Omental fat pad (tissue), 4 donors: Measurements from ENCODE around the gene SLC66A1. TPM values are rescaled to one million over a fixed set of nuclear protein-coding genes. Genes with fewer than 3 reads are reported as not detected.
"Not testable (repeated sequence)": the region's sequence is repeated elsewhere in the genome, so short reads cannot be mapped to it uniquely, and the experiment has no call there.

Experiments used
- ATAC-seq: fragments of 150-250 bp; one replicate; pipeline ENCODE4 v1.9.1; 2016; ENCODE audit warnings: mild to moderate bottlenecking, moderate library complexity; ENCODE audit not compliant: low FRiP score
- DNase-seq: peaks from one replicate; pipeline ENCODE4 v3.0.0-alpha.2; 2019; ENCODE audit warnings: low spot score
- total RNA-seq, 4 donors: library from RNA; depleted of rRNA; stranded (reverse); fragments of >200 nt; gene quantifications; one replicate each; pipeline ENCODE4 v1.1.0, GENCODE V29; 2016
- TF ChIP-seq, protein P1 (sequence below), 3 donors: fragments of 450-650 bp; IDR thresholded peaks; one replicate each; pipeline ENCODE4 v1.5.1; 2016 to 2017; ENCODE audit warnings: antibody characterized with exemption in 3 of 3, mild to moderate bottlenecking in 3 of 3, moderate library complexity in 2 of 3

SLC66A1 gene
- total RNA-seq, result 10 to 100 TPM in 3 of 4 donors, 1 to 10 TPM in 1; 9.6 to 21.1 (median 13.6) TPM

DNA sequence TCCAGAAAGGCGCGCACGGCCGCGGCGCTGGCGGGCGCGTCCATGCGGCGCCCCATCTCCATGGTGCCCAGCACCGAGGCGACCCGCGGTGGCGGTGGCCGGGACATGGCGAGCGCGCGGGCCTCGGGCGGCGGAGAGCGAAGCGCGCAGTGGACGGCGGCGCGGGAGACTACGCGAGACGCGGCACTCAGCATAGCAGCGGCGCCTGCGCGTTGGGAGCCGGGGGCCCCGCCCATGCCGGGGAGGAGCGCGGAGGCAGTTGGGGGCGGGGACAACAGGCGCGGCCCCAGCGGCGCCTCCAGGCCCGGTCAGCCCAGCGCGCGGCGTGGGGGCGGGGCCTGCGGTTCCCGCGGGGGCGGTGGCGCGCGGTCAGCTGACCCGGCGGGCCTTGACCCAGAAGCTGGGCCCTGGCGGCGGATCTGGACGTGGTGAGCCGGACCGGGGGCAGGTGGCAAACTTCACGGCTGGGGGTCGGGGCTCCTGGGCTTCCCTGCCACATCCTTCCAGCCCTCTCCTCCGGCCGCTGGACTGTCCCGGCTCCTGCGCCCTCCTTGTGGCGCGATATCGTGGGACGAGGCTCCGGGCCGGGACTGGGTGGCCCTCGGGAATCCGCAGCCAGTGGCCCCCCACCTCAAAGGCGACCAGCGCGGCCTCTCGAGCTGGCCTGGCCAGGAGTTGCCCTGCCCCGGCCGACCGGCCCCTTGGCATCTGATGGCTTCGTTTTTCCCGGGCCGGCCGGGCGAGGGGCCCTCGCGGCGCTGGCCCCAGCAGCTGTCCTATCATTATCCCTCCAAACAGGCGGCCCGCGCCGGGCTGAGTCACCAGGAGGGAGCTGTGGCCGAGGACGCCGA, at the start of gene SLC66A1, which contains the start of gene AKR7A2:
TSS of gene SLC66A1 (plus strand) at position 396 of the 851 bp plus-strand sequence. CDS start 5,352 bp downstream, outside the sequence.
TSS of gene AKR7A2 (minus strand) at position 214 of the 851 bp plus-strand sequence. CDS start at position 194, 20 bp downstream.
- peak; percentile 97 for ATAC-seq
- DNase-seq, result peak; percentile 68

GRCh38 chr1:19262744-19263143, 49.4 kb upstream of the SLC66A1 start:
- DNase-seq, result no peak
- ATAC-seq, result no peak
- TF ChIP-seq, protein P1, sequence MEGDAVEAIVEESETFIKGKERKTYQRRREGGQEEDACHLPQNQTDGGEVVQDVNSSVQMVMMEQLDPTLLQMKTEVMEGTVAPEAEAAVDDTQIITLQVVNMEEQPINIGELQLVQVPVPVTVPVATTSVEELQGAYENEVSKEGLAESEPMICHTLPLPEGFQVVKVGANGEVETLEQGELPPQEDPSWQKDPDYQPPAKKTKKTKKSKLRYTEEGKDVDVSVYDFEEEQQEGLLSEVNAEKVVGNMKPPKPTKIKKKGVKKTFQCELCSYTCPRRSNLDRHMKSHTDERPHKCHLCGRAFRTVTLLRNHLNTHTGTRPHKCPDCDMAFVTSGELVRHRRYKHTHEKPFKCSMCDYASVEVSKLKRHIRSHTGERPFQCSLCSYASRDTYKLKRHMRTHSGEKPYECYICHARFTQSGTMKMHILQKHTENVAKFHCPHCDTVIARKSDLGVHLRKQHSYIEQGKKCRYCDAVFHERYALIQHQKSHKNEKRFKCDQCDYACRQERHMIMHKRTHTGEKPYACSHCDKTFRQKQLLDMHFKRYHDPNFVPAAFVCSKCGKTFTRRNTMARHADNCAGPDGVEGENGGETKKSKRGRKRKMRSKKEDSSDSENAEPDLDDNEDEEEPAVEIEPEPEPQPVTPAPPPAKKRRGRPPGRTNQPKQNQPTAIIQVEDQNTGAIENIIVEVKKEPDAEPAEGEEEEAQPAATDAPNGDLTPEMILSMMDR (IDR thresholded peaks at IDR 0.05), result no peak

More for the DNA sequence above, at the start of gene SLC66A1, which contains the start of gene AKR7A2:
- TF ChIP-seq, protein P1 (IDR thresholded peaks at IDR 0.05), result no peak

DNA sequence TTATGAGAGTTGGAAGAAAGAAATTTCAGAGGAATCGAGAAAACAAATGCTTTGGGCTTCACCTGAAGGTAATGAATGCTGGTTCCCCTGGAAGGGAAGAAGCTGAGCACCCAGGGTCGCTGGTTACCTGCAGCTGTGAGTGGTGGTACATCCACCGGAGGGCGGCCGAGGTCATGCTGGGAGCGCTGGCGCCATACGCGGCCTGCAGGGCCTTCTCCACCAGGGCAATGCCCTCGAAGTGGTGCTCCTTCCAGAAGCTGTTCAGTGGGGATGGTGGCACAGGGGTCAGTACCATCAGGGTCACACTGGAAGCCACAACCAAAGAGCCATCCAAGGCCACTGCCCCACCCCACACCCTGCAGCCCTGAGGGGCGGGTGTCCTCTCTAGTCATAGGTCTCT, 43.7 kb upstream of the SLC66A1 start:
- DNase-seq (no peak), ATAC-seq (no peak)

GRCh38 chr1:19269427-19270342, 42.4 kb upstream of the SLC66A1 start:
- not testable (repeated sequence) for ATAC-seq, DNase-seq

More for the DNA sequence above, 43.7 kb upstream of the SLC66A1 start:
- TF ChIP-seq, protein P1 (IDR thresholded peaks at IDR 0.05), result no peak

DNA sequence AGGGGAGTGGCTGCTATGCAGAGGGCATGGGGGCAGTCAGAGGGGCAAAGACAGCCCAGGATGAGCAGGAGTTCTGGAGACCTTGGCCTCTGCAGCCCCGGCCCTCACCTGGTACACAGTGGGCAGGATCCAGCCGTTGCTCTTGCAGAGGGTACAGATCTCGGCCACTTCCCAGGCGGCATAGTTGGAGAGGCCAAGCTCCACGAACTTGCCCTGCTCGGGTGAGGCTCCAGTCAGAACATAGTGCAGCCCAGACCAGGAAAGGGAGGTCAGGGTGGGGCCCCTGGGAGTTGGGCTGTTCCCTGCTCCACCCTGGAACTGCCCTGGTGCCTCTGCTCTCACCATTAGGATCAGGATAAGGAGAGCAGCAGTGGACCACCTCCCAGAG, 41.8 kb upstream of the SLC66A1 start:
- not testable (repeated sequence) for DNase-seq, ATAC-seq

- DNase-seq (no peak), ATAC-seq (no peak)
- TF ChIP-seq, protein P1 (IDR thresholded peaks at IDR 0.05), result no peak
Measured at GRCh38 chr1:19272064-19272463, 40.1 kb upstream of the SLC66A1 start.

- DNase-seq (no peak), ATAC-seq (no peak)
- TF ChIP-seq, protein P1 (IDR thresholded peaks at IDR 0.05), result no peak
Measured at GRCh38 chr1:19273106-19273843, 38.9 kb upstream of the SLC66A1 start.

- DNase-seq, result not testable (repeated sequence)
- ATAC-seq, result peak; percentile 53
Measured at GRCh38 chr1:19273844-19274531, 38.1 kb upstream of the SLC66A1 start.
